Measurements from ENCODE around the gene CPNE4.

CPNE4 gene

GRCh38 chr3:131806736-131807135 is 228.1 kb downstream of the CPNE4 start:
- Histone ChIP-seq H3K36me3 (ENCODE audit: insufficient read depth, low read length) (no peaks in the 10 kb centered on the region), H3K9me3 (ENCODE audit: low read length) (no peaks in the 10 kb centered on the region), H3K79me2 (ENCODE audit: insufficient read depth, low read length) (no peaks in the 10 kb centered on the region), H2AFZ (ENCODE audit: low read length) (no peak overlapping the region), H3K4me1 (ENCODE audit: insufficient read depth, low read length, severe bottlenecking) (no peaks in the 10 kb centered on the region), H3K9me2 (ENCODE audit: low read depth, low read length) (no peaks in the 10 kb centered on the region), H3K9ac (ENCODE audit: low read length) (no peak overlapping the region), H3K4me2 (ENCODE audit: low read length) (no peak overlapping the region), H3F3A (ENCODE audit: insufficient read depth, low read length) (no peaks in the 10 kb centered on the region), H3K4me3 (ENCODE audit: low read depth, low read length, poor library complexity, severe bottlenecking) (no peak overlapping the region), H3K27me3 (ENCODE audit: insufficient read depth, low read length) (no peaks in the 10 kb centered on the region), H4K20me1 (ENCODE audit: insufficient read depth, low read length) (no peaks in the 10 kb centered on the region), H3K27ac (ENCODE audit: low read depth, low read length, poor library complexity, severe bottlenecking) (no peak overlapping the region)
- TF ChIP-seq, protein P1, sequence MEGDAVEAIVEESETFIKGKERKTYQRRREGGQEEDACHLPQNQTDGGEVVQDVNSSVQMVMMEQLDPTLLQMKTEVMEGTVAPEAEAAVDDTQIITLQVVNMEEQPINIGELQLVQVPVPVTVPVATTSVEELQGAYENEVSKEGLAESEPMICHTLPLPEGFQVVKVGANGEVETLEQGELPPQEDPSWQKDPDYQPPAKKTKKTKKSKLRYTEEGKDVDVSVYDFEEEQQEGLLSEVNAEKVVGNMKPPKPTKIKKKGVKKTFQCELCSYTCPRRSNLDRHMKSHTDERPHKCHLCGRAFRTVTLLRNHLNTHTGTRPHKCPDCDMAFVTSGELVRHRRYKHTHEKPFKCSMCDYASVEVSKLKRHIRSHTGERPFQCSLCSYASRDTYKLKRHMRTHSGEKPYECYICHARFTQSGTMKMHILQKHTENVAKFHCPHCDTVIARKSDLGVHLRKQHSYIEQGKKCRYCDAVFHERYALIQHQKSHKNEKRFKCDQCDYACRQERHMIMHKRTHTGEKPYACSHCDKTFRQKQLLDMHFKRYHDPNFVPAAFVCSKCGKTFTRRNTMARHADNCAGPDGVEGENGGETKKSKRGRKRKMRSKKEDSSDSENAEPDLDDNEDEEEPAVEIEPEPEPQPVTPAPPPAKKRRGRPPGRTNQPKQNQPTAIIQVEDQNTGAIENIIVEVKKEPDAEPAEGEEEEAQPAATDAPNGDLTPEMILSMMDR (IDR thresholded peaks at IDR 0.05; ENCODE audit: low read length): no peak
- no peak for TF ChIP-seq EZH2 (IDR thresholded peaks at IDR 0.05; ENCODE audit: borderline replicate concordance, low read length)

- no peak for TF ChIP-seq EZH2 (IDR thresholded peaks at IDR 0.05; ENCODE audit: borderline replicate concordance, low read length)
- TF ChIP-seq, protein P1 (IDR thresholded peaks at IDR 0.05; ENCODE audit: low read length): no peak
- Histone ChIP-seq H3K27ac (ENCODE audit: low read depth, low read length, poor library complexity, severe bottlenecking) (no peak overlapping the region), H3K9ac (ENCODE audit: low read length) (no peak overlapping the region)
Observed at GRCh38 chr3:131804565-131805133, 230.2 kb downstream of the CPNE4 start.

GRCh38 chr3:131803113-131803512 is 231.7 kb downstream of the CPNE4 start:
- Histone ChIP-seq H3K9me3 (ENCODE audit: low read length) (no peaks in the 10 kb centered on the region), H3K27me3 (ENCODE audit: insufficient read depth, low read length) (no peaks in the 10 kb centered on the region), H3K4me3 (ENCODE audit: low read depth, low read length, poor library complexity, severe bottlenecking) (no peak overlapping the region), H3K36me3 (ENCODE audit: insufficient read depth, low read length) (no peaks in the 10 kb centered on the region), H3K79me2 (ENCODE audit: insufficient read depth, low read length) (no peaks in the 10 kb centered on the region), H4K20me1 (ENCODE audit: insufficient read depth, low read length) (no peaks in the 10 kb centered on the region), H3F3A (ENCODE audit: insufficient read depth, low read length) (no peaks in the 10 kb centered on the region), H3K27ac (ENCODE audit: low read depth, low read length, poor library complexity, severe bottlenecking) (no peak overlapping the region), H3K4me2 (ENCODE audit: low read length) (no peak overlapping the region), H2AFZ (ENCODE audit: low read length) (no peak overlapping the region), H3K4me1 (ENCODE audit: insufficient read depth, low read length, severe bottlenecking) (no peaks in the 10 kb centered on the region), H3K9ac (ENCODE audit: low read length) (no peak overlapping the region), H3K9me2 (ENCODE audit: low read depth, low read length) (no peaks in the 10 kb centered on the region)
- TF ChIP-seq, protein P1 (IDR thresholded peaks at IDR 0.05; ENCODE audit: low read length): no peak
- TF ChIP-seq EZH2 (IDR thresholded peaks at IDR 0.05; ENCODE audit: borderline replicate concordance, low read length): no peak

More at GRCh38 chr3:131804565-131805133, 230.2 kb downstream of the CPNE4 start:
- no peak overlapping the region for H3K4me3 ChIP-seq (ENCODE audit: low read depth, low read length, poor library complexity, severe bottlenecking)
- no peaks in the 10 kb centered on the region for H3K4me1 ChIP-seq (ENCODE audit: insufficient read depth, low read length, severe bottlenecking)
- no peaks in the 10 kb centered on the region for H3K36me3 ChIP-seq (ENCODE audit: insufficient read depth, low read length)
- no peaks in the 10 kb centered on the region for H3K9me2 ChIP-seq (ENCODE audit: low read depth, low read length)
- no peaks in the 10 kb centered on the region for H4K20me1 ChIP-seq (ENCODE audit: insufficient read depth, low read length)
- no peak overlapping the region for H2AFZ ChIP-seq (ENCODE audit: low read length)
- H3K27me3 ChIP-seq (ENCODE audit: insufficient read depth, low read length): no peaks in the 10 kb centered on the region
- no peaks in the 10 kb centered on the region for H3K9me3 ChIP-seq (ENCODE audit: low read length)
- H3K79me2 ChIP-seq (ENCODE audit: insufficient read depth, low read length): no peaks in the 10 kb centered on the region
- H3F3A ChIP-seq (ENCODE audit: insufficient read depth, low read length): no peaks in the 10 kb centered on the region
- no peak overlapping the region for H3K4me2 ChIP-seq (ENCODE audit: low read length)

Data from OCI-LY1 (cell line).